ENCODE results near the gene UCN.
"Not testable (repeated sequence)": the region's sequence is repeated elsewhere in the genome, so short reads cannot be mapped to it uniquely, and the experiment has no call there.

UCN gene

GRCh38 chr2:27322766-27323595 lies 14.7 kb upstream of the UCN start, which contains the start of gene MPV17:
MPV17 (minus strand) TSS chr2:27323097; CDS start chr2:27322517, 580 bp downstream.
- no peaks in the 10 kb centered on the region for H3K9me3 Mint-ChIP-seq
- H3K27ac Mint-ChIP-seq, result peak within 1 kb of the TSS; percentile 97
- H3K4me1 Mint-ChIP-seq (ENCODE audit: low read depth), result peaks cover 18% of the 10 kb centered on the region
- no peaks in the 10 kb centered on the region for H3K27me3 Mint-ChIP-seq (ENCODE audit: low read depth)
- H3K36me3 Mint-ChIP-seq (ENCODE audit: low read depth), result peaks cover 24% of the 10 kb centered on the region
- peak within 1 kb of the TSS; percentile 99 for H3K4me3 Mint-ChIP-seq

- H3K27ac Mint-ChIP-seq, result peak overlapping the region; percentile 71
These were observed 14.1 kb upstream of the UCN start for GRCh38 chr2:27322301-27322765.

GRCh38 chr2:27320958-27321543 lies 12.8 kb upstream of the UCN start:
- peaks cover 18% of the 10 kb centered on the region for H3K4me1 Mint-ChIP-seq (ENCODE audit: low read depth)
- peaks cover 15% of the 10 kb centered on the region for H3K36me3 Mint-ChIP-seq (ENCODE audit: low read depth)
- H3K27ac Mint-ChIP-seq, result no peak overlapping the region
- H3K27me3 Mint-ChIP-seq (ENCODE audit: low read depth), result no peaks in the 10 kb centered on the region
- H3K4me3 Mint-ChIP-seq, result peak overlapping the region; percentile 99
- H3K9me3 Mint-ChIP-seq, result no peaks in the 10 kb centered on the region

More at GRCh38 chr2:27322301-27322765, 14.1 kb upstream of the UCN start:
- H3K9me3 Mint-ChIP-seq, result no peaks in the 10 kb centered on the region
- no peaks in the 10 kb centered on the region for H3K27me3 Mint-ChIP-seq (ENCODE audit: low read depth)
- peaks cover 24% of the 10 kb centered on the region for H3K36me3 Mint-ChIP-seq (ENCODE audit: low read depth)
- peaks cover 18% of the 10 kb centered on the region for H3K4me1 Mint-ChIP-seq (ENCODE audit: low read depth)
- H3K4me3 Mint-ChIP-seq, result peak overlapping the region; percentile 99

DNA sequence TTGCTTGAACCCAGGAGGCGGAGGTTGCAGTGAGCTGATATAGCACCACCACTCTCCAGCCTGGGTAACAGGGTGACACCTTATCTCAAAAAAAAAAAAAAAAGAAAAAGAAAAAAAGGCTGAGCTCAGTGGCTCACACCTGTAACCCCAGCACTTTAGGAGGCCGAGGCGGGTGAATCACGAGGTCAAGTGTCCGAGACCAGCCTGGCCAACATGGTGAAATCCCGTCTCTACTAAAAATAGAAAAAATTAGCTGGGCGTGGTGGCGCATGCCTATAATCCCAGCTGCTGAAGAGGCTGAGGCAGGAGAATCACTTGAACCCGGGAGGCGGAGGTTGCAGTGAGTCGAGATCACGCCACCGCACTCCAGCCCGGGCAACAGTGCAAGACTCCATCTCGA lies 11.6 kb upstream of the UCN start:
- not testable (repeated sequence) for H3K36me3 Mint-ChIP-seq (ENCODE audit: low read depth); H3K4me3 Mint-ChIP-seq; H3K27me3 Mint-ChIP-seq (ENCODE audit: low read depth); H3K27ac Mint-ChIP-seq; H3K9me3 Mint-ChIP-seq
- H3K4me1 Mint-ChIP-seq (ENCODE audit: low read depth), result peaks cover 18% of the 10 kb centered on the region

DNA sequence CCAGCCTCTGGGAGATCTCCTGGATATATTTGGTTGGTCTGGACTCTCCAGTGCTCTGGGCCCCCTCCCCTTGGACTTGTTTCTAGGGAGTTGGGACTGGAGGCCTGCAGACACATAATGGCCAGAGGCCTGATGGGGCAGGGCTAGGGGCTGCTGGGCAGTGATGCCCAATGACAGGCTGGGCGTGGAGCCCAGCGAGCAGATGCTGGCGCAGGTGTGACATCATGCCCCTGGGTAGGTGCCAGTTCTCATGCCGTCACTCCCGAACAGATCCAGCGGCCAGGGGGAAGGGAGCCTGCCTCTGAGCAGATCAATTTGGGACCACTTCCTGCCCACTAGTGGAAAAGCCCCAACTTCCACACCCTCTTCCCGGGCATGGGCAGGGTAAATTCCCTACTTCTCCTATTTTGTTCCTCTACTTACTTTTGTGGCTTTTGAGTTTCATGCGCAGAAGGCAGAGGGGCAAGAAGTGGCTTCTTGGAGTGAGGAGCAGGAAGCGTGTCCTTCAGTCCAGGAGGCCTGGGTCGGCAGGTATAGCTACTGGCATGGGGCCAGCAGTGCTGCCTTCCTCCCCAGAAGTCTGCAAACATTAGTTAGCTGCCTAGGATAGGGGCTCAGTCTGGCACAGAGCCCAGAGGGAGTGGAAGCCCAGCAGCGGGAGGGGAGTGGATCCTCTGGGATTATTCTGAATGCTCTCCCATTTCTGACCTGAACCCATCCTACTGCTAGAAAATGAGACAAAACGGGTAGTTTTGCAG lies 8.6 kb upstream of the UCN start:
- Mint-ChIP-seq H3K36me3 (ENCODE audit: low read depth) (peaks cover 9% of the 10 kb centered on the region), H3K4me1 (ENCODE audit: low read depth) (peaks cover 10% of the 10 kb centered on the region), H3K4me3 (no peak overlapping the region), H3K9me3 (no peaks in the 10 kb centered on the region), H3K27ac (no peak overlapping the region), H3K27me3 (ENCODE audit: low read depth) (no peaks in the 10 kb centered on the region)

DNA sequence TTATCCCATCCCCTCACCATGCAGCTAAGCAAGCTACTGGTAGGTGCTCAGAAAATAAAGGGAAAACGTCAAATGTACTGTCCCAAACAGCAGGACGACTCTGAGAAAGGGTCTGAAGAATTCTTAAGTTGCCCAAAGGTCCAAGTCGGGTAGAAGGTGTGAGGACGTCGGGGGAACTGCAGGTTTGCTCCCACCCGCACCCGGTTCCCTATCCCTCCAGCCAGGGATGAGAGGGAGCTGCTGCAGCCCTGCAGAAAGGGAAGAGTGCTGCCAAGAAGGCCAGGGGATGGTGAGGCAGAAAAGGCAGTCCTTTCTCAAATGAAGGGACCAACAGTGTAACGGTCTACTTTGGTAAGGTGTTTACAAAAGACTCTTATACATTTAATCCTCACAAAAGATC lies 6.9 kb upstream of the UCN start:
- Mint-ChIP-seq H3K4me1 (ENCODE audit: low read depth) (peaks cover 3% of the 10 kb centered on the region), H3K4me3 (no peak overlapping the region), H3K36me3 (ENCODE audit: low read depth) (peaks cover 13% of the 10 kb centered on the region), H3K27ac (no peak overlapping the region), H3K27me3 (ENCODE audit: low read depth) (no peaks in the 10 kb centered on the region), H3K9me3 (no peaks in the 10 kb centered on the region)

GRCh38 chr2:27314709-27315108 lies 6.5 kb upstream of the UCN start:
- no peaks in the 10 kb centered on the region for H3K27me3 Mint-ChIP-seq (ENCODE audit: low read depth)
- H3K27ac Mint-ChIP-seq, result no peak overlapping the region
- H3K36me3 Mint-ChIP-seq (ENCODE audit: low read depth), result peaks cover 15% of the 10 kb centered on the region
- no peaks in the 10 kb centered on the region for H3K9me3 Mint-ChIP-seq
- H3K4me1 Mint-ChIP-seq (ENCODE audit: low read depth), result peaks cover 3% of the 10 kb centered on the region
- H3K4me3 Mint-ChIP-seq, result no peak overlapping the region

DNA sequence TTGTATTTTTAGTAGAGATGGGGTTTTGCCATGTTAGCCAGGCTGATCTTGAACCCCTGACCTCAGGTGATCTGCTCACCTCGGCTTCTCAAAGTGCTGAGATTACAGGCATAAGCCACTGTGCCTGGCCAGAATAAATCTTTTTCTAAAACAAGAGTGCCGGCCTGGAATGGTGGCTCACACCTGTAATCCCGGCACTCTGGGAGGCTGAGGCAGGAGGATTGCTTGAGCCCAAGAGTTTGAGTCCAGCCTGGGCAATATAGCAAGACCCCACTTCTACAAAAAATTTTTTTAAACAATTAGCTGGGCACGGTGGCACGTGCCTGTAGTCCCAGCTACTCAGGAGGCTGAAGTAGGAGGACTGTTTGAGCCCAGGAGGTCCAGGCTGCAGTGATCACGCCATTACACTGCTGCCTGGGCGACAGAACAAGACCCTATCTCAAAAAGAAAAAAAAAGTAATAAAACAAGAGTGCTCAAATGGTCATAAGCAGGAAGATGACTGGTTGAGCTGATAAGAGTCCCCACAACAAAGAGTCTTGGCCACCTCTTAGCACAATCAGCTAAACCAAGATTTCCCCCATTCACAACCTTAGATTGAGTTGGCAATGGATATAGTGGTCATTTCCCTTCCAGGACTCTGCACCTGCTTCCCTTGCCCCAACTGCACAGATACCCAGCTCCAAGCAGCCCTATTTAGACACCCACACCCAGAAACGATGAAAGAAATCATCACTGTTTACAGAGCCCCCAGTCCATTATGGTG lies 5.8 kb upstream of the UCN start:
- H3K36me3 Mint-ChIP-seq (ENCODE audit: low read depth), result peaks cover 19% of the 10 kb centered on the region
- peaks cover 3% of the 10 kb centered on the region for H3K4me1 Mint-ChIP-seq (ENCODE audit: low read depth)
- H3K27me3 Mint-ChIP-seq (ENCODE audit: low read depth), result no peaks in the 10 kb centered on the region
- H3K27ac Mint-ChIP-seq, result no peak overlapping the region
- H3K9me3 Mint-ChIP-seq, result no peaks in the 10 kb centered on the region
- H3K4me3 Mint-ChIP-seq, result no peak overlapping the region

- Mint-ChIP-seq H3K36me3 (ENCODE audit: low read depth) (peaks cover 17% of the 10 kb centered on the region), H3K4me1 (ENCODE audit: low read depth) (peaks cover 3% of the 10 kb centered on the region), H3K4me3 (no peak overlapping the region)
These were observed 3.9 kb upstream of the UCN start for GRCh38 chr2:27312152-27312551.

GRCh38 chr2:27309651-27310050 lies 1.4 kb upstream of the UCN start:
- H3K36me3 Mint-ChIP-seq (ENCODE audit: low read depth), result peaks cover 17% of the 10 kb centered on the region
- no peak overlapping the region for H3K27ac Mint-ChIP-seq
- peaks cover 3% of the 10 kb centered on the region for H3K4me1 Mint-ChIP-seq (ENCODE audit: low read depth)
- peaks cover 10% of the 10 kb centered on the region for H3K27me3 Mint-ChIP-seq (ENCODE audit: low read depth)
- H3K9me3 Mint-ChIP-seq, result no peaks in the 10 kb centered on the region
- no peak overlapping the region for H3K4me3 Mint-ChIP-seq

More at GRCh38 chr2:27312152-27312551, 3.9 kb upstream of the UCN start:
- H3K27me3 Mint-ChIP-seq (ENCODE audit: low read depth), result no peaks in the 10 kb centered on the region
- no peaks in the 10 kb centered on the region for H3K9me3 Mint-ChIP-seq
- H3K27ac Mint-ChIP-seq, result no peak overlapping the region

DNA sequence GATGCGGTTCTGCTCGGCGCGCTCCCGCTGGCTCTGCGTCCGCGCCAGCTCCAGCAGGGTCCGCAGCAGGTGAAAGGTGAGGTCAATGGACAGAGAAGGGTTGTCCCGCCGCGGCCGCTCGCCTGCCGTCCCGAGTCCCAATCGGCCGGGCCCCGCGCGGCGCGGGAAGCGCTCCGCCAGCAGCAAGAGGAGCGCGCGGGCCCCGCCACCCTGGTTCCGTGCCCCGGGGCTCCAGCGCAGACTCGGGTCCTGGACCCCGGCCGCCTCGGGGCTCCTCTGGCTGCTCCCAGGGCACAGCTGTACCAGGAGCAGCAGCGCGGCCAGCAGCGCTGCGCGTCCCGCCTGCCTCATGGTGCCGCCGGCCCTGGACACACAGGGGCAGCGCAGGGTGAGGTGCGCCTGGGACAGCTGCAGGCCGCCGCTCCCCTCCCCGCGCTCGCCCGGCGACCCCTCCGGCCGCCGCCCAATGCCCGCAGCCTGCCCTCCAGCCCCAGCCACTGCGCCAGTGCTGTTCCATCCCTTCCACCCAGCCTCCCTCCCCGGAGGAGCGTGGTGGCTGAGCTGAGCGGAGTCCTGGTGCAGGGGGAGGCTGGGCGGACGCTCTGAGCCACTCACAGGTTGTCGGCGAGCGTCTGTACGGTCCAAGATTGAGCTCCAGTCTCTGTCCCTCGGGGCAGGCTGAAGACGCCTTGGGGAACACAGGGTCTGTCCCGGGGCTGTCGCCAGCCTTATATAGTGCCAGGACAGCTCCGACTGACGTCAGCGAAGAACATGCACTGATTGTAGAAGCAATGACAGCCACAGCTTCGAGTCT lies 493 bp downstream of the UCN start:
- peaks cover 4% of the 10 kb centered on the region for H3K4me1 Mint-ChIP-seq (ENCODE audit: low read depth)
- H3K27ac Mint-ChIP-seq, result no peak overlapping the region
- H3K36me3 Mint-ChIP-seq (ENCODE audit: low read depth), result peaks cover 17% of the 10 kb centered on the region
- no peak overlapping the region for H3K4me3 Mint-ChIP-seq
- peaks cover 12% of the 10 kb centered on the region for H3K27me3 Mint-ChIP-seq (ENCODE audit: low read depth)
- no peaks in the 10 kb centered on the region for H3K9me3 Mint-ChIP-seq

DNA sequence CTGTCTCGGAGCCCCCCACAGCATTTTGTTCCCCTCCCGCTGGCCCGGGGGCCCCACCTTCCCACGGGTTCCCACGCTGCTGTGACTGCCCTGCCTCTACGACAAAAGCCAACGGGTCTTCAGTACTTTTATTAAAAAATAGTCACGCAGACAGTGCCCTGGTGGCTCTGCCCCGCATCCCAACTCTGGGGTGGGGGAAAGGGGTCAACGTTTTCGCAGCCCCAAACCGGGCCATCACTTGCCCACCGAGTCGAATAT lies 1.0 kb downstream of the UCN start:
- Mint-ChIP-seq H3K4me1 (ENCODE audit: low read depth) (peaks cover 4% of the 10 kb centered on the region), H3K27ac (no peak overlapping the region), H3K36me3 (ENCODE audit: low read depth) (peaks cover 13% of the 10 kb centered on the region), H3K4me3 (no peak overlapping the region), H3K9me3 (no peaks in the 10 kb centered on the region), H3K27me3 (ENCODE audit: low read depth) (peaks cover 12% of the 10 kb centered on the region)

DNA sequence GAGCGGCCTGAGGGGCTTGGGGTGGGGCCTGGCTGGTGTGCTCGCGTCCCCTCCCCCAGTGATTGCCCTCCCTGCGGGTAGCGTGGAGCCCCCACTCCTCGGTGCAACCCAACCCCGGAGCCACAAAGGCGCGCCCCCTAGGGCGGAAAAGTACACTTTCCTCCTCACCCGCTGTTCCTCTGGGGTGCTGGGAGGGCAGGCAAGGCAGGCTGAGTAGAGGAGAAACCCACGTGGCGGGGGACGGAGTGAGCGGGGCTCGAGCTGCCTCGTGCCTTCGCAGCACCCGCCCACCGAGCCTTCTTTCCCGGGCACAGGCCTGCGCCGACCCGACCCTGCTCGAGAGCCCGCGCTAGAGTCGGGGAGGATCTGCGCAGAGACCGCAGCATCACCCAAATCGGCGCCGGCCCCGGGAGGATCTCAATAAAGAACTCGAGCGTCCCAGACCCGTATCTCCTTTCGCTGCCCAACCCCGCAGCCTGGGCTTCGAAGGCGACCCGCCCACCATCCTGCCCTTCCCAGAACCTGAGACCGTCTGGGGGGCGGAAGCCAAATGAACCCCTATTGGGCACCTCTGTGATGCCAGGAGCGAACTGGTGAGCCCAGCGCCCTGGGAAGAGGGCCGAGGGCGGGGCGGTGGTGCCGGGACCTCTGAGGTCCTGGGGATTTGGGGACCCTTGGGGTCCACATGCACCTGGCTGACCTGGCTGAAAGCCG lies 1.5 kb downstream of the UCN start:
- H3K27ac Mint-ChIP-seq, result no peak overlapping the region
- peaks cover 12% of the 10 kb centered on the region for H3K27me3 Mint-ChIP-seq (ENCODE audit: low read depth)
- peaks cover 13% of the 10 kb centered on the region for H3K36me3 Mint-ChIP-seq (ENCODE audit: low read depth)

More for the DNA sequence above, 1.5 kb downstream of the UCN start:
- H3K9me3 Mint-ChIP-seq, result no peaks in the 10 kb centered on the region
- no peak overlapping the region for H3K4me3 Mint-ChIP-seq
- peaks cover 4% of the 10 kb centered on the region for H3K4me1 Mint-ChIP-seq (ENCODE audit: low read depth)

All from T-helper 1 cell treated with Interleukin-12 subunit alpha and Interleukin-12 subunit beta and Interleukin-4 antibody, amounts not matched to agents 30 μg/mL and 1 μg/mL, for 36 hours (primary cell).